Testis (tissue), 3 donors: ENCODE results near the gene TREH. TPM values are rescaled to one million over a fixed set of nuclear protein-coding genes. Genes with fewer than 3 reads are reported as not detected.

Experiments used
- DNase-seq: peaks from one replicate; pipeline ENCODE4 v3.0.0-alpha.2; 2019
- H3K27ac ChIP-seq, 2 donors: fragments of 200-600 bp; sonication (generic); one replicate each; pipeline ENCODE4 v1.5.1; 2019
- H3K27me3 ChIP-seq: fragments of 200-600 bp; sonication (generic); one replicate; pipeline ENCODE4 v1.5.1; 2019
- H3K36me3 ChIP-seq: fragments of 200-600 bp; sonication (generic); one replicate; pipeline ENCODE4 v1.5.1; 2017; ENCODE audit warnings: low read depth; ENCODE audit errors: missing control alignments
- H3K4me1 ChIP-seq: fragments of 200-600 bp; sonication (generic); one replicate; pipeline ENCODE4 v1.5.1; 2019
- H3K4me3 ChIP-seq, 2 donors: fragments of 200-600 bp; sonication (generic); one replicate each; pipeline ENCODE4 v1.5.1; 2017 to 2019
- H3K9me3 ChIP-seq: fragments of 200-600 bp; sonication (generic); one replicate; pipeline ENCODE4 v1.5.1; 2017
- POLR2A ChIP-seq: fragments of 450-650 bp; IDR thresholded peaks from one replicate; pipeline ENCODE4 v1.6.1; 2017; ENCODE audit warnings: antibody characterized with exemption, mild to moderate bottlenecking, moderate library complexity
- WGBS, 2 donors: methylation state at CpG; one replicate each; pipeline ENCODE4 v1.1.5; 2018; 5-methylcytosine and 5-hydroxymethylcytosine counted together
- intact Hi-C: fragments of 100-400 bp; cut with DNase I; formaldehyde crosslinking; loops from one replicate; pipeline ENCODE4 v1.15.1; 2023; ENCODE audit warnings: low total_unique reads
- polyA plus RNA-seq: library from polyadenylated mRNA; stranded (reverse); fragments of 350-450 nt; fragmentation: Illumina TruSeq; extraction: RNeasy Lipid Tissue Mini Kit (QIAGEN cat#74804); gene quantifications from one replicate; pipeline ENCODE4 v1.2.3, GENCODE V29; 2014; ENCODE audit warnings: low read depth, low replicate concordance; ENCODE audit not compliant: insufficient read depth
- total RNA-seq, 2 donors: library from RNA; depleted of rRNA; stranded (reverse); fragments of >200 nt; gene quantifications; one replicate each; pipeline ENCODE4 v1.2.3, GENCODE V29; 2016
- TF ChIP-seq, protein P1 (sequence below), 3 experiments: fragments of 450-650 bp in 2 of 3; fragments of 200-600 bp in 1 of 3; sonication (generic) in 1 of 3; IDR thresholded peaks; one replicate each; pipeline ENCODE4 v1.5.1; 2016 to 2019; ENCODE audit warnings: antibody characterized with exemption in 3 of 3, mild to moderate bottlenecking in 2 of 3, moderate library complexity in 1 of 3

TREH gene
- total and polyA plus RNA-seq, 3 donors from 2014 or later, result 0.62 to 4.0 (median 1.7) TPM

DNA sequence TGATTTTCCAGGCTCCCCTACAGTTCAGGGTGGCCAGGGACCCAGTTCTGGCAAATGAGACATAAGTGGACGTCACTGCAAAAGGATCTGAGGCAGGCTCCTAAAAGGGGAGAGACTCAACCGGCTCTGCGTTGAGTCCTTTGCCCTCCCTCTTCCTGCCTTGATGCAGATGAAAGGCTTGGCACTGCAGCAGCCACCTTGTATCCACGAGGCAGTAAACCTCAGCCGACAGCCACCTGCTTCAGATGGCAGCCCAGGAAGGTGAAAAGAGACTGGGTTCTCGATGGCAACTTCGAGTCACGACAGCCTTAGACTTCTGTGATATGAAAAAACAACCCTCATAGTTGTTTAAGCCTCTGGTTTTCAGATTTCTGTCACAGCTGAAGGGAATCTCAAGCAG is 14.7 kb upstream of the TREH start:
- Histone ChIP-seq H3K4me1 (peaks cover 10% of the 10 kb centered on the region), H3K36me3 (no peaks in the 10 kb centered on the region), H3K27me3 (no peaks in the 10 kb centered on the region), H3K27ac (no peak overlapping the region), H3K9me3 (no peaks in the 10 kb centered on the region), H3K4me3 (no peak overlapping the region)
- TF ChIP-seq POLR2A, result no peak
- TF ChIP-seq, protein P1, sequence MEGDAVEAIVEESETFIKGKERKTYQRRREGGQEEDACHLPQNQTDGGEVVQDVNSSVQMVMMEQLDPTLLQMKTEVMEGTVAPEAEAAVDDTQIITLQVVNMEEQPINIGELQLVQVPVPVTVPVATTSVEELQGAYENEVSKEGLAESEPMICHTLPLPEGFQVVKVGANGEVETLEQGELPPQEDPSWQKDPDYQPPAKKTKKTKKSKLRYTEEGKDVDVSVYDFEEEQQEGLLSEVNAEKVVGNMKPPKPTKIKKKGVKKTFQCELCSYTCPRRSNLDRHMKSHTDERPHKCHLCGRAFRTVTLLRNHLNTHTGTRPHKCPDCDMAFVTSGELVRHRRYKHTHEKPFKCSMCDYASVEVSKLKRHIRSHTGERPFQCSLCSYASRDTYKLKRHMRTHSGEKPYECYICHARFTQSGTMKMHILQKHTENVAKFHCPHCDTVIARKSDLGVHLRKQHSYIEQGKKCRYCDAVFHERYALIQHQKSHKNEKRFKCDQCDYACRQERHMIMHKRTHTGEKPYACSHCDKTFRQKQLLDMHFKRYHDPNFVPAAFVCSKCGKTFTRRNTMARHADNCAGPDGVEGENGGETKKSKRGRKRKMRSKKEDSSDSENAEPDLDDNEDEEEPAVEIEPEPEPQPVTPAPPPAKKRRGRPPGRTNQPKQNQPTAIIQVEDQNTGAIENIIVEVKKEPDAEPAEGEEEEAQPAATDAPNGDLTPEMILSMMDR (IDR thresholded peaks at IDR 0.05), result no peak
- WGBS, 2 donors, result 94% methylated on average over 8 of the region's 8 CpGs
- no peak for DNase-seq
- intact Hi-C loops, result loop anchor here (10.0 kb wide), 2 partner anchors 101 to 211 kb away; partner anchors contain the start of gene DDX6

DNA sequence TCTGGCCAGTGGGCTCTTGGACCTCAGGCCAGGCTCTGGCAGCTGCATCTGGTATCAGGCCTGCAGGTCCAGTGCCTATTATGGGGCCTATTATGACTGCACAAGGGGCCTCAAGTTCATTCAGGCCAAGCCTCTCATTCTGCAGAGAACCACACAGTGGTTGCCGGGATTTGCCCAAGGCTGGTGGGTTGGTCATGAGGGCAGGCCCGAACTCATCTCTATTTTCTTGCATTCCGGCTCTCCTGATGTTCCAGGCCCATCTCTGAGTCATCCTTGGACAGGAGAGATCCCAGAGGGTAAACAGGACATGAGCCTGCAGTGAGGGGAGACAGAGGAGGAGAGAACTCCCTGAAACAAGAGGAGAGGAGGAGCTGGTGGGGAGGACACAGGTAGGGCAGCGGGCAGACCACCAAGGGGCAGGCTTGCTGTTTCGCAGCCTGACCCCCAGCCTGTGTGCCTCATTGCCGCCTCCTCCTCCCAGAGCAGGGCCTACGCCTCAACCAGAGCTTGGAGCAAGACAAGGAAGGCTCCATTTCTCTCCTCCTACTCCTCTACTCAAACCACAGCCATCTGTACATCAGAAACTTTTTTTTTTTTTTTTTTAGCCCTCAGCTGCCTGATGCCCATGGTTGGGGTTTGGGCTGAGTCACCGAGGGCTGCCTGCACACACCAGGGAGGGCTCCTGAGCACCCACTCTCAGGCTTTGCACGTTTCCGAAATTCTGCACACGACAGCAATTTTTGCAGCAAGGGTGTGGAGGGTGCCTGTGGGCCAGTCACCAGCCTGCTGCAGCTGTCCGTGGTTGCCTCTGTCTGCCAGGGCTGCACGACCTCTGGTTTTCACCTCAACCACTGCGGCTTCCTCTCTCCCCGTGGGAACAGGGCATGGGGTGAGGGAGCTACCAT is 12.7 kb upstream of the TREH start:
- Histone ChIP-seq H3K4me3 (no peak overlapping the region), H3K27me3 (no peaks in the 10 kb centered on the region), H3K27ac (no peak overlapping the region), H3K4me1 (peaks cover 11% of the 10 kb centered on the region), H3K36me3 (no peaks in the 10 kb centered on the region), H3K9me3 (no peaks in the 10 kb centered on the region)
- TF ChIP-seq POLR2A, result no peak
- TF ChIP-seq, protein P1 (IDR thresholded peaks at IDR 0.05), result no peak
- no peak for DNase-seq
- intact Hi-C loops, result loop anchor here (10.0 kb wide), 2 partner anchors 103 to 213 kb away; partner anchors contain the start of gene DDX6
- 76 to 82% methylated on average over 10 to 15 of the region's 15 CpGs for WGBS, 2 donors

DNA sequence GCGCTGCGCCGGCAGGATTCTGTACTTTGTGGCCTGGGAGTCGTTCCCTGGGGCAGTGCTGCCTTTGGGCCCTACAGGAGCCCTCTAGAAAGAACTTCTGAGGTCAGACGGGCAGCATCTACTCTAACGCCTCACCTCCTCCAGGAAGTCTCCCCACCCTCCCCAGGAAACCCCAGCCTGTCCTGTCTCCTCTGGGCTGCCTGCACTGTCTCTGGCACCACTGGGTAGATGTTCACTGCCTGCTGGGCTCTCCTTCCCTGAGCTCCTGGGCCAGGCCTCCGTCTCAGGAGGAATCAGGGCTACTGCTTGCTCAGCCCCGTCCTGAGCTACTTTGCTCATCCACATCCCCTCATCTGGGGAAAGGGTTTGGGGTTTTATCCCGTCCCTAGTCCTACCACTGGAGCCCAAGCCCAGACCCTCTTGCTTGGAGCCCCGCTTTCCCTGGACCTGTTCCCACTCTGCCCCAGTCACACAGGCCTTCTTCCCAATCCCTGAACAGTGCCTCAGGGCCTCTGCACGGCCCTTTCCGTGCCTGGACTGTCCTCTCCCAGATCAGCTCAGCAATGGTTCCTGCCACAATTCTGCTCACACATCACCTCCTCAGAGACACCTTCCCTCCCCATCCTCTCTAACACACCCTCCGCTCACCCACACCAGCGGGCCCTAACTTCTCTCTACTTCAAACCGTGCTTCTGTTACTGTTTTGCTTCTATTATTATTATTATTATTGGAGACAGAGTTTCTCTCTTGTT is 11.3 kb upstream of the TREH start:
- Histone ChIP-seq H3K4me1 (peaks cover 11% of the 10 kb centered on the region), H3K27ac (no peak overlapping the region), H3K36me3 (no peaks in the 10 kb centered on the region), H3K9me3 (no peaks in the 10 kb centered on the region), H3K27me3 (no peaks in the 10 kb centered on the region), H3K4me3 (peak overlapping the region in 1 of 2 donors; percentile 39)
- TF ChIP-seq POLR2A, result no peak
- TF ChIP-seq, protein P1 (IDR thresholded peaks at IDR 0.05), result no peak
- intact Hi-C loops, result loop anchor here (10.0 kb wide), 2 partner anchors 104 to 214 kb away; partner anchors contain the start of gene DDX6
- DNase-seq, result no peak
- WGBS, 2 donors, result 73 to 82% methylated on average over 10 to 15 of the region's 15 CpGs

DNA sequence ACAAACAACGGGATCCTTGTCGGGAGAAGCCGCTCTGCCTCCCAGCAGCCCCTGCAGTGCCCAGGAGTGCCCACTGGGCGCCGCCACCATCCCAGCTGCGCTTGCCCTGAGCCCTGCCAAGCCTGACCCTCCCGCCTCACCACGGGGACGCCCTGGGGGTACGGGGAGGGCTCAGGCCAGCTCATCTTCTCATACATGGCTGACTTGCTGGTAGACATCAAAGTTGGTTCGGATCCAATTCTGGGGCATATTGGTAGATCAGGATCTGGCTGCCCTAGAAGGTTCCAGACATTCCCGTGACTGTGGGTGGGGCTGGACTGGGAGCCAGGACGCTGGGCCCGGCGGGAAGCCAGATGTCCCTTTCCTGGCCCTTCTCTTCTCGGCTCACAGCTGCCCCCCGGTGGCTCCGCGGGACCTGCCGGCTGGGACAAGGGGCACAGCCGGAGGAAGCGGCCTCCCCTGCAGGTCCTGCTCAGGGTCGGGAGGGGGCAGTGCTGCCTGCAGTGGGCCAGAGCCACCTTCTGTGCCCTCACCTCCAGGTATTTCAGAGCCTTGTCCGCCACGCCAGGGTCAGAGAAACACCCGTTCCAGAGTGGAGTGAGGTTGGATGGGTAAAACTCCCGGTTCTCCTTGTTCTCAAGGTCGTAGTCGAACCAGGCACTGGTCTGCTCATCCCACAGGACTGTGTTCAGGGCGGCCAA is 10.6 kb upstream of the TREH start:
- H3K36me3 ChIP-seq, result no peaks in the 10 kb centered on the region
- intact Hi-C loops, result loop anchor here (10.0 kb wide), 3 partner anchors 105 to 265 kb away; partner anchors contain the start of genes DDX6 and UPK2
- peak overlapping the region; percentile 25 to 39 for H3K4me3 ChIP-seq
- H3K9me3 ChIP-seq, result no peaks in the 10 kb centered on the region
- peaks cover 11% of the 10 kb centered on the region for H3K4me1 ChIP-seq
- WGBS, 2 donors, result 0 to 7% methylated on average over 10 to 24 of the region's 30 CpGs
- H3K27ac ChIP-seq, result peak overlapping the region; percentile 74 to 79
- H3K27me3 ChIP-seq, result no peaks in the 10 kb centered on the region
- TF ChIP-seq, protein P1 (IDR thresholded peaks at IDR 0.05), result peak; percentile 69 to 94 (median 85)
- TF ChIP-seq POLR2A, result no peak
- peak; percentile 81 for DNase-seq
